Psoas muscle (tissue), 8 donors: ENCODE results near the gene THADA. TPM values are rescaled to one million over a fixed set of nuclear protein-coding genes. Genes with fewer than 3 reads are reported as not detected.

Experiments
- ATAC-seq, 4 donors: fragments of 200-7000 bp; cut with Tn5 transposase; one replicate each; pipeline ENCODE4 v1.9.1; 2020; ENCODE audit warnings: moderate library complexity in 3 of 4, mild to moderate bottlenecking in 2 of 4
- DNase-seq, 2 donors: peaks; one replicate each; pipeline ENCODE4 v3.0.0-alpha.2; 2020
- H3K27ac ChIP-seq: fragments of 200-600 bp; one replicate; pipeline ENCODE4 v1.8.0; 2022
- H3K27me3 ChIP-seq, 3 donors: fragments of 200-600 bp in 1 of 3; one replicate each; pipeline versions ENCODE4 v1.6.1 to v1.8.0; 2013 to 2022; ENCODE audit warnings: low read length in 2 of 3, mild to moderate bottlenecking in 2 of 3, moderate library complexity in 1 of 3; ENCODE audit not compliant: insufficient read depth in 3 of 3
- H3K36me3 ChIP-seq, 2 donors: fragments of 200-600 bp in 1 of 2; one replicate each; pipeline versions ENCODE4 v1.6.1 to v1.8.0; 2013 to 2022; ENCODE audit warnings: low read depth in 1 of 2, mild to moderate bottlenecking in 1 of 2, moderate library complexity in 1 of 2; ENCODE audit not compliant: insufficient read depth in 1 of 2
- H3K4me1 ChIP-seq: fragments of 200-600 bp; one replicate; pipeline ENCODE4 v1.8.0; 2022
- H3K4me3 ChIP-seq: fragments of 200-600 bp; one replicate; pipeline ENCODE4 v1.8.0; 2022; ENCODE audit warnings: mild to moderate bottlenecking
- H3K9me3 ChIP-seq: fragments of 200-600 bp; one replicate; pipeline ENCODE4 v1.8.0; 2022
- CTCF ChIP-seq: fragments of 200-600 bp; IDR thresholded peaks from one replicate; pipeline ENCODE4 v1.8.0; 2022; ENCODE audit warnings: antibody characterized with exemption
- whole genome bisulfite sequencing, 3 donors: extraction: QIAGEN DNeasy Blood & Tissue Kit; methylation state at CpG; one replicate each; pipeline versions ENCODE4 v1.1.6 to v1.1.7; 2013; 5-methylcytosine and 5-hydroxymethylcytosine counted together
- intact Hi-C, 2 donors: fragments of 100-400 bp; cut with DNase I; formaldehyde crosslinking; loops; one replicate each; pipeline versions ENCODE4 v1.11.0 to v1.14.2; 2022
- polyA plus RNA-seq, 3 donors: library from polyadenylated mRNA; stranded (reverse); fragments of 200-250 nt; gene quantifications; one replicate each; pipeline ENCODE4 v1.2.3, GENCODE V29; 2013
- total RNA-seq, 4 donors: library from RNA; stranded (reverse); fragmentation: NEBNext Ultra II Directional in 2 of 4; extraction: Animal tissue kit (Norgen Biotek cat#: 25700) in 2 of 4; gene quantifications; one replicate each; pipeline versions ENCODE4 v1.2.1 to v1.2.4, GENCODE V29; 2021 to 2023
- donor health status: healthy with polysubstance abuse.
- donor health status: DM: no; HTN: no; CAD: no; lungs with moderate emphysema.
- donor health status: Bipolar disorder and iron deficiency.
- donor health status: healthy.
- donor health status: DM: yes; HTN: yes; CAD: no.
- donor health status: DM: no; HTN: no; CAD: no.
- donor health status: DM: no; HTN: no; CAD: no.
- donor health status: DM: yes; HTN: yes; CAD: no.

THADA gene
- total and polyA plus RNA-seq, 7 donors = 8.1 to 17.4 (median 11.6) TPM

DNA sequence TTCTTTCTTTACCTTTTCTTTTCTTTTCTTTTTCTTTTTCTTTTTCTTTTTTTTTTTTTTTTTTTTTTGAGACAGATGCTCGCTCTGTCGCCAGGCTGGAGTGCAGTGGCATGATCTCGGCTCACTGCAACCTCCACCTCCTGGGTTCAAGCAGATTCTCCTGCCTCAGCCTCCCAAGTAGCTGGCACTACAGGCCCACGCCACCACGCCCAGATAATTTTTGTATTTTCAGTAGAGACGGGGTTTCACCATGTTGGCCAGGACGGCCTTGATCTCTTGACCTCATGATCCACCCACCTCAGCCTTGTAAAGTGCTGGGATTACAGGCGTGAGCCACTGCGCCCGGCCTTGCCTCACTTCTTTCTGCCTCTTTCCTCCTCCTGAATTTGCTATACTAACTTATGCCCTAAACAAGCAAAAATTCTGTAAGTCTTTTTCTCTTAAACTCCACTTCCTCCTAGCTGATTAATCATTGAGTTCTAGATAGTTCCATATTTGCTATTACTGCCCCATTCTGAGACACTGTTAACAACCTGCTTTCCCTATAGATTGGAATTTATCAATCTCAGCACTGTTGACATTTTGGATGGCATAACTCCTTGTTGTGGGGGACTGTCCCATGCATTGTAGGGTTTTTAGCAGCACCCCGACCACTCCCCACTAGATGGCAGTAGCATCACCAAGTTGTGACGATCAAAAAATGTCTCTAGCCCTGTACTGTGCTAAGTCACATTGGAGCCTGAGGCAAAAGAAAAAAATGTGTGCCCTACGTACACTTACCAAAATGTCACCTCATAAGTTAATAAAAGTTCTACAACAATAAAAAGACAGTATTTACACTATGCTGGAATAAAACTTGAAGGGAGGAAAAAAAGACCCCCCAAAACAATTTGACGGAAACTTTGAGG, 16.4 kb upstream of the THADA start:
- WGBS, 3 donors = 63 to 67% (median 67%) methylated on average over 14 of the region's 14 CpGs
- H3K36me3 ChIP-seq = no peaks in the 10 kb centered on the region
- no peak overlapping the region for H3K27ac ChIP-seq
- intact Hi-C loops = loop anchor here in 1 of 2 donors (5.0 kb wide), 1 partner anchor 160 kb away; the partner anchor contains the start of gene DYNC2LI1
- ATAC-seq (peak; percentile 81 to 94 (median 92)), DNase-seq (peak; percentile 55 to 62)
- H3K9me3 ChIP-seq = no peaks in the 10 kb centered on the region
- H3K27me3 ChIP-seq = peaks cover 0 to 1% (median 0%) of the 10 kb centered on the region in 3 donors
- H3K4me1 ChIP-seq = no peaks in the 10 kb centered on the region
- H3K4me3 ChIP-seq = no peak overlapping the region
- TF ChIP-seq CTCF = peak; percentile 70

DNA sequence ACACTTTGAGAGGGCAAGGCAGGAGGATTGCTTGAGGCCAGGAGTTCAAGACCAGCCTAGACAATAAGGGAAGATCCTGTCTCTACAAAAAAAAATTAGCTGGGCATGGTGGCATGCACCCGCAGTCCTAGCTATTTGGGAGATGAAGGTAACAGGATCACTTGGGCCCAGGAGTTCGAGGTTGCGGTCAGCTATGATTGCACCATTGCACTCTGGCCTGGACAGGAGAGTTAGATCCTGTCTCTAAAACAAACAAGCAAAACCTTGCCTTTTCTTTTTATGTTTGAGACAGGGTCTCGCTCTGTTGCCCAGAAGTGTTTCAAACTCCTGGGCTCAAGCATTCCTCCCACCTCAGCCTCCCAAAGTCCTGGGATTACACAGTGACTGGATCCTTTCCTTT, 14.5 kb upstream of the THADA start:
- no peak overlapping the region for H3K27ac ChIP-seq
- H3K9me3 ChIP-seq = no peaks in the 10 kb centered on the region
- H3K36me3 ChIP-seq = no peaks in the 10 kb centered on the region
- ATAC-seq (no peak), DNase-seq (no peak)
- H3K27me3 ChIP-seq = no peaks in the 10 kb centered on the region
- TF ChIP-seq CTCF = no peak
- no peak overlapping the region for H3K4me3 ChIP-seq
- no peaks in the 10 kb centered on the region for H3K4me1 ChIP-seq
- WGBS, 3 donors = 93 to 97% (median 94%) methylated on average over 4 of the region's 4 CpGs
- intact Hi-C loops = loop anchor here in 1 of 2 donors (5.0 kb wide), 1 partner anchor 162 kb away; the partner anchor contains the start of gene DYNC2LI1

GRCh38 chr2:43609290-43609918, 13.6 kb upstream of the THADA start:
- no peak for DNase-seq
- no peaks in the 10 kb centered on the region for H3K27me3 ChIP-seq
- peak in 3 of 4 donors; percentile 63 to 84 (median 75) for ATAC-seq
- no peak overlapping the region for H3K27ac ChIP-seq
- intact Hi-C loops = loop anchor here in 1 of 2 donors (1.0 kb wide), 1 partner anchor 782 kb away; no protein-coding TSS in a partner anchor
- TF ChIP-seq CTCF = peak; percentile 59
- no peak overlapping the region for H3K4me3 ChIP-seq
- no peaks in the 10 kb centered on the region for H3K4me1 ChIP-seq
- WGBS, 3 donors = 36 to 48% (median 46%) methylated on average over 6 of the region's 6 CpGs
- no peaks in the 10 kb centered on the region for H3K9me3 ChIP-seq
- no peaks in the 10 kb centered on the region for H3K36me3 ChIP-seq

GRCh38 chr2:43605851-43606250, 10.0 kb upstream of the THADA start:
- intact Hi-C loops = no loop called here
- H3K4me3 ChIP-seq = no peak overlapping the region
- H3K27me3 ChIP-seq = no peaks in the 10 kb centered on the region
- H3K36me3 ChIP-seq = no peaks in the 10 kb centered on the region
- no peak for TF ChIP-seq CTCF
- no peak overlapping the region for H3K27ac ChIP-seq
- no peak for DNase-seq
- no peaks in the 10 kb centered on the region for H3K4me1 ChIP-seq
- WGBS, 3 donors = 75 to 88% (median 81%) methylated on average over 5 of the region's 5 CpGs
- no peaks in the 10 kb centered on the region for H3K9me3 ChIP-seq
- no peak for ATAC-seq
